Endothelial cell (in vitro differentiated cells): ENCODE data around the gene ARHGEF12. TPM values are rescaled to one million over a fixed set of nuclear protein-coding genes. Genes with fewer than 3 reads are reported as not detected.

Source experiments
- DNase-seq: peaks from one replicate; pipeline ENCODE4 v3.0.0; 2021; ENCODE audit warnings: low spot score
- H3K27ac Mint-ChIP-seq: one replicate; pipeline ENCODE4 v1.8.0; 2021; ENCODE audit warnings: mixed read lengths, inconsistent platforms; ENCODE audit not compliant: unreplicated experiment
- H3K27me3 Mint-ChIP-seq: one replicate; pipeline ENCODE4 v1.8.0; 2021; ENCODE audit warnings: mild to moderate bottlenecking, moderate library complexity, mixed read lengths, inconsistent platforms; ENCODE audit not compliant: unreplicated experiment
- H3K36me3 Mint-ChIP-seq: one replicate; pipeline ENCODE4 v1.8.0; 2021; ENCODE audit warnings: mild to moderate bottlenecking, low read depth, mixed read lengths, inconsistent platforms; ENCODE audit not compliant: unreplicated experiment
- H3K4me1 Mint-ChIP-seq: one replicate; pipeline ENCODE4 v1.8.0; 2021; ENCODE audit warnings: mild to moderate bottlenecking, mixed read lengths, inconsistent platforms; ENCODE audit not compliant: unreplicated experiment
- H3K4me3 Mint-ChIP-seq: one replicate; pipeline ENCODE4 v1.8.0; 2021; ENCODE audit warnings: mild to moderate bottlenecking, mixed read lengths, inconsistent platforms; ENCODE audit not compliant: unreplicated experiment
- H3K9me3 Mint-ChIP-seq: one replicate; pipeline ENCODE4 v1.8.0; 2021; ENCODE audit warnings: mixed read lengths, inconsistent platforms; ENCODE audit not compliant: unreplicated experiment
- total RNA-seq: library from RNA; stranded (reverse); fragmentation: NEBNext Ultra II Directional; extraction: Animal tissue kit (Norgen Biotek cat#: 25700); gene quantifications from one replicate; pipeline ENCODE4 v1.2.1, GENCODE V29; 2021; ENCODE audit not compliant: unreplicated experiment
- TF ChIP-seq, protein P1 (sequence below): fragments of 200-600 bp; sonication (generic); IDR thresholded peaks from one replicate; pipeline ENCODE4 v1.5.0; 2021; ENCODE audit warnings: antibody characterized with exemption; ENCODE audit not compliant: unreplicated experiment

The ARHGEF12 gene
- total RNA-seq, 1 donor from 2014 or later = 128 TPM

DNA sequence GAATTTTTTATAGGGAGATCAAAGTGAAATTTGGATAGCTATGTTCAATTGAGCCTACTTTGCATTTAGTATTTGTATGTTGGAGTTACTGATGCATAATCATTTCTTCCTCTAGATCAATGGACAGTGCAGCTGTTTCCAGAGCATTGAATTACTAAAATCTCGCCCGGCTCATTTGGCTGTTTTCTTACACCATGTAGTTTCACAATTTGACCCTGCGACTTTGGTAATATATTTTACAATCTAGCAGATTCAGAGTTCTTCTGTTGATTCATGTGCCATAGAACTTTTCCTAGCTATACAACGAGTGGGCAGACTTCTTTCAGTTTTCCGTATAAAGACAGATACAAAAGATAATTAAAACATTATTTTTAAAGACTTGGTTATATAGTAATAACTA, 105.4 kb downstream of the ARHGEF12 start:
- Mint-ChIP-seq H3K27me3 (peaks cover 5% of the 10 kb centered on the region), H3K4me1 (no peaks in the 10 kb centered on the region), H3K4me3 (no peak overlapping the region), H3K36me3 (peaks cover 20% of the 10 kb centered on the region), H3K27ac (no peak overlapping the region), H3K9me3 (no peaks in the 10 kb centered on the region)
- no peak for DNase-seq
- TF ChIP-seq, protein P1, sequence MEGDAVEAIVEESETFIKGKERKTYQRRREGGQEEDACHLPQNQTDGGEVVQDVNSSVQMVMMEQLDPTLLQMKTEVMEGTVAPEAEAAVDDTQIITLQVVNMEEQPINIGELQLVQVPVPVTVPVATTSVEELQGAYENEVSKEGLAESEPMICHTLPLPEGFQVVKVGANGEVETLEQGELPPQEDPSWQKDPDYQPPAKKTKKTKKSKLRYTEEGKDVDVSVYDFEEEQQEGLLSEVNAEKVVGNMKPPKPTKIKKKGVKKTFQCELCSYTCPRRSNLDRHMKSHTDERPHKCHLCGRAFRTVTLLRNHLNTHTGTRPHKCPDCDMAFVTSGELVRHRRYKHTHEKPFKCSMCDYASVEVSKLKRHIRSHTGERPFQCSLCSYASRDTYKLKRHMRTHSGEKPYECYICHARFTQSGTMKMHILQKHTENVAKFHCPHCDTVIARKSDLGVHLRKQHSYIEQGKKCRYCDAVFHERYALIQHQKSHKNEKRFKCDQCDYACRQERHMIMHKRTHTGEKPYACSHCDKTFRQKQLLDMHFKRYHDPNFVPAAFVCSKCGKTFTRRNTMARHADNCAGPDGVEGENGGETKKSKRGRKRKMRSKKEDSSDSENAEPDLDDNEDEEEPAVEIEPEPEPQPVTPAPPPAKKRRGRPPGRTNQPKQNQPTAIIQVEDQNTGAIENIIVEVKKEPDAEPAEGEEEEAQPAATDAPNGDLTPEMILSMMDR = no peak

GRCh38 chr11:120442031-120442430, 105.8 kb downstream of the ARHGEF12 start:
- no peak overlapping the region for H3K27ac Mint-ChIP-seq
- H3K9me3 Mint-ChIP-seq = no peaks in the 10 kb centered on the region
- TF ChIP-seq, protein P1 = no peak
- no peak for DNase-seq
- no peaks in the 10 kb centered on the region for H3K4me1 Mint-ChIP-seq
- no peak overlapping the region for H3K4me3 Mint-ChIP-seq
- H3K36me3 Mint-ChIP-seq = peaks cover 24% of the 10 kb centered on the region
- H3K27me3 Mint-ChIP-seq = peaks cover 5% of the 10 kb centered on the region

DNA sequence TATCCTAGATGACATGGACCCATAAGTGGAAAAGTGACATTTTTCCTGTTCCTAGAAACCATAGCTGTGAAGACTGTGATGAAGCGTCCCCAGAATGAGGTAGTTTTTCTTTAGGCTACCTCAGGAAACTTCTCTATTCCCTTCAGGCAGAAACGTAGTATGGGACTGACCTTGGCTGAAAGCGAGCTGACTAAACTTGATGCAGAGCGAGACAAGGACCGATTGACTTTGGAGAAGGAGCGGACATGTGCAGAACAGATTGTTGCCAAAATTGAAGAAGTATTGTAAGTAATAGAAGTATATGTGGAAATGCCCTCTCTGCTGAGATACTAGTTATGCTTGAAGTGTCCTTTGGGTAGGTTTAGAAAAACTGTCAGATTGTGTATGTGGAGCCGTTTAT, 110.6 kb downstream of the ARHGEF12 start:
- H3K4me1 Mint-ChIP-seq = no peaks in the 10 kb centered on the region
- H3K27ac Mint-ChIP-seq = no peak overlapping the region
- no peak overlapping the region for H3K4me3 Mint-ChIP-seq
- H3K27me3 Mint-ChIP-seq = peaks cover 7% of the 10 kb centered on the region
- no peaks in the 10 kb centered on the region for H3K9me3 Mint-ChIP-seq
- peaks cover 41% of the 10 kb centered on the region for H3K36me3 Mint-ChIP-seq
- TF ChIP-seq, protein P1 = no peak
- no peak for DNase-seq

DNA sequence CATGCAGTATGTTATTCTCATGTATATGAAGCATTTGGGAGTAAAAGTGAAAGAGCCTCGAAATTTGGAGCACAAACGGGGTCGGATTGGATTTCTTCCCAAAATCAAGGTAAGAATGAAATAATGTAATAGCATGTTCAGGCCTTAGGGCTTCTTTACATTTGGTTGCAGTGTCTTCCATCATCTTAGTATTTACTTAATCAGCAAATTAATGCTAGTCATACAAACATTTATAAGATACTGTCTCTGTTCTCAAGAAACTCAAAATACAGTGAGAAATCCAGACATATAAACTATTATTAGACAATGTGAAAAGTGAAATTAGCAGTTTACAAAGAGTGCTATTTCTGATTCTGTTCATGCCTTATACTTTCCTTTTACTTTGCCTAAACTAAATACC, 112.0 kb downstream of the ARHGEF12 start:
- H3K27ac Mint-ChIP-seq = no peak overlapping the region
- DNase-seq = no peak

DNA sequence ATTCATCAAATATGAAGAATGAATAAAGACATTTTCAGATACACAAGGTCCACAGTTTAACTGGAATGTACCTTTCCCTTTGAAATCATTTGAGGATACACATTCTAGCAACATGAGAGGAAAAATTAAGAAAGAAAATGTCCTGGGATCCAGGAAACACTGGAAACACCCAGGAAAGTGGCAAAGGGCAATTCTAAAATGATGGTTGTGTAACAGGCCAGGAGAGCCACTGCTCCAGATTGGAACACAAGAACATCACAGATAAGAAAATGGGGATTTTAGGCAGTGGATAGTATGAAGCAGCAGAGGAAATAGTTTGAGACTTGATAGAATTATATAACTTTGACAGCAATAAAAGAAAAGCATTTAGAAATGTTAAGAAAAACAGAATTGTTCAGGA, 119.3 kb downstream of the ARHGEF12 start:
- H3K9me3 Mint-ChIP-seq = no peaks in the 10 kb centered on the region
- H3K4me1 Mint-ChIP-seq = no peaks in the 10 kb centered on the region
- H3K36me3 Mint-ChIP-seq = peaks cover 32% of the 10 kb centered on the region
- TF ChIP-seq, protein P1 = no peak
- H3K27ac Mint-ChIP-seq = no peak overlapping the region
- H3K27me3 Mint-ChIP-seq = peaks cover 4% of the 10 kb centered on the region
- DNase-seq = no peak
- H3K4me3 Mint-ChIP-seq = no peak overlapping the region

More for the DNA sequence above, 112.0 kb downstream of the ARHGEF12 start:
- TF ChIP-seq, protein P1 = no peak
- H3K4me3 Mint-ChIP-seq = no peak overlapping the region
- H3K27me3 Mint-ChIP-seq = peaks cover 5% of the 10 kb centered on the region
- H3K9me3 Mint-ChIP-seq = no peaks in the 10 kb centered on the region
- peaks cover 46% of the 10 kb centered on the region for H3K36me3 Mint-ChIP-seq
- H3K4me1 Mint-ChIP-seq = no peaks in the 10 kb centered on the region
